SK-N-SH (cell line): Measurements from ENCODE around the gene TTLL7. TPM values are rescaled to one million over a fixed set of nuclear protein-coding genes. Genes with fewer than 3 reads are reported as not detected.

Source experiments
- CTCF ChIA-PET: fragments of 300-600, 350-600 bp; formaldehyde crosslinking; extraction: SDS; loops from one replicate; lab custom pipeline; 2021; lab: Yijun Ruan, JAX
- POLR2A ChIA-PET: fragments of 350-600 bp; sonication (Branson Sonifier 250); formaldehyde crosslinking; extraction: SDS; loops from one replicate; lab custom pipeline; 2020; ENCODE audit warnings: antibody characterized with exemption, inconsistent platforms; lab: Yijun Ruan, JAX
- DNase-seq: peaks from one replicate; pipeline ENCODE4 v3.0.0; 2012
- H2AFZ ChIP-seq: fragments of 200-600 bp; sonication (generic); 2 replicates; pipeline ENCODE4 v1.8.1; 2016; ENCODE audit warnings: antibody characterized with exemption, mild to moderate bottlenecking, low read depth
- H3F3A ChIP-seq: fragments of 200-600 bp; sonication (generic); replicated peaks from 2 replicates; pipeline ENCODE3; 2016; ENCODE audit warnings: antibody characterized with exemption, mild to moderate bottlenecking; ENCODE audit not compliant: insufficient read depth
- H3K27ac ChIP-seq, 2 experiments: fragments of 200-500 bp in 1 of 2; fragments of 200-600 bp in 1 of 2; sonication (Bioruptor generic) in 1 of 2; sonication (generic), shearing (Covaris generic) in 1 of 2; 2 replicates each; pipeline versions ENCODE4 v1.5.1 to v1.6.1; 2014 to 2016; ENCODE audit warnings: low read depth in 2 of 2, inconsistent platforms in 1 of 2, low read length in 1 of 2, mild to moderate bottlenecking in 1 of 2, mixed read lengths in 1 of 2
- H3K27me3 ChIP-seq: fragments of 200-600 bp; sonication (generic), shearing (Covaris generic); 2 replicates; pipeline ENCODE4 v1.6.1; 2016; ENCODE audit warnings: mixed run types; ENCODE audit not compliant: insufficient read depth
- H3K36me3 ChIP-seq, 2 experiments: fragments of 200-500 bp in 1 of 2; fragments of 200-600 bp in 1 of 2; sonication (Bioruptor generic) in 1 of 2; sonication (generic) in 1 of 2; replicated peaks in 1 of 2; 2 replicates each; pipeline versions ENCODE3 to v1.5.1; 2014 to 2016; ENCODE audit warnings: low read length in 1 of 2, mild to moderate bottlenecking in 1 of 2; ENCODE audit not compliant: insufficient read depth in 2 of 2, control insufficient read depth in 1 of 2
- H3K4me1 ChIP-seq, 2 experiments: fragments of 200-500 bp in 1 of 2; fragments of 200-600 bp in 1 of 2; sonication (Bioruptor generic) in 1 of 2; sonication (generic), shearing (Covaris generic) in 1 of 2; 2 replicates each; pipeline versions ENCODE4 v1.5.1 to v1.6.1; 2014 to 2016; ENCODE audit warnings: low read depth in 1 of 2, low read length in 1 of 2, mixed run types in 1 of 2; ENCODE audit not compliant: insufficient read depth in 2 of 2, control insufficient read depth in 1 of 2
- H3K4me2 ChIP-seq: fragments of 200-600 bp; sonication (generic), shearing (Covaris generic); 2 replicates; pipeline ENCODE4 v1.6.1; 2017; ENCODE audit warnings: mixed run types
- H3K4me3 ChIP-seq, 2 experiments: fragments of 200-500 bp in 1 of 2; fragments of 200-600 bp in 1 of 2; sonication (Bioruptor generic) in 1 of 2; sonication (generic), shearing (Covaris generic) in 1 of 2; 2 replicates each; pipeline versions ENCODE4 v1.5.1 to v1.8.1; 2014 to 2016; ENCODE audit warnings: low read depth in 2 of 2, inconsistent platforms in 1 of 2, low read length in 1 of 2, mild to moderate bottlenecking in 1 of 2, mixed read lengths in 1 of 2, moderate library complexity in 1 of 2
- H3K79me2 ChIP-seq: fragments of 200-600 bp; sonication (generic); 2 replicates; pipeline ENCODE4 v1.8.1; 2017; ENCODE audit warnings: mild to moderate bottlenecking; ENCODE audit not compliant: insufficient read depth
- H3K9ac ChIP-seq: fragments of 200-600 bp; sonication (generic); 2 replicates; pipeline ENCODE4 v1.6.1; 2017; ENCODE audit warnings: mixed run types
- H3K9me2 ChIP-seq: fragments of 200-600 bp; sonication (generic); 2 replicates; pipeline ENCODE4 v1.6.1; 2017; ENCODE audit warnings: mixed run types
- H3K9me3 ChIP-seq: fragments of 200-600 bp; sonication (generic); 2 replicates; pipeline ENCODE4 v1.6.1; 2017; ENCODE audit warnings: mixed run types, mild to moderate bottlenecking, moderate library complexity
- H4K20me1 ChIP-seq: fragments of 200-600 bp; sonication (generic); 2 replicates; pipeline ENCODE4 v1.6.1; 2017; ENCODE audit warnings: mild to moderate bottlenecking, mixed run types; ENCODE audit not compliant: insufficient read depth
- CHD2 ChIP-seq: fragments of 150-350 bp; IDR thresholded peaks from 2 replicates; pipeline ENCODE4 v1.6.1; 2018; ENCODE audit warnings: low read length; ENCODE audit not compliant: partially characterized antibody
- EZH2phosphoT487 ChIP-seq: fragments of 200-600 bp; sonication (generic); IDR thresholded peaks from 2 replicates; pipeline ENCODE4 v1.6.1; 2017; ENCODE audit warnings: low read depth, mixed run types, mild to moderate bottlenecking, antibody characterized with exemption, moderate library complexity, borderline replicate concordance
- FOSL2 ChIP-seq: IDR thresholded peaks from 2 replicates; pipeline ENCODE4 v1.4.0; 2012; ENCODE audit warnings: low read depth, mild to moderate bottlenecking, moderate library complexity, borderline replicate concordance
- FOXJ3 ChIP-seq: sonication (generic); formaldehyde crosslinking; IDR thresholded peaks from 2 replicates; pipeline ENCODE4 v1.5.1; 2020; ENCODE audit warnings: mild to moderate bottlenecking, missing genetic modification reagents
- GABPA ChIP-seq: IDR thresholded peaks from 2 replicates; pipeline ENCODE4 v1.4.0; 2012; ENCODE audit warnings: low read depth, mild to moderate bottlenecking
- MEF2A ChIP-seq: IDR thresholded peaks from 2 replicates; pipeline ENCODE4 v1.4.0; 2012; ENCODE audit warnings: low read depth, borderline replicate concordance
- NFIC ChIP-seq: IDR thresholded peaks from 2 replicates; pipeline ENCODE4 v1.4.0; 2012; ENCODE audit warnings: borderline replicate concordance
- POLR2AphosphoS5 ChIP-seq: IDR thresholded peaks from 2 replicates; pipeline ENCODE4 v1.6.1; 2012; ENCODE audit warnings: low read depth, low read length
- RCOR1 ChIP-seq: fragments of 150-350 bp; IDR thresholded peaks from 2 replicates; pipeline ENCODE4 v1.6.1; 2017; ENCODE audit warnings: antibody characterized with exemption, low read length
- RFX5 ChIP-seq: IDR thresholded peaks from 2 replicates; pipeline ENCODE4 v1.6.1; 2012; ENCODE audit warnings: mild to moderate bottlenecking, improper control_type of control experiment, low read length
- SIN3A ChIP-seq: IDR thresholded peaks from 2 replicates; pipeline ENCODE4 v1.6.1; 2012; ENCODE audit warnings: low read depth, mild to moderate bottlenecking, low read length, moderate library complexity, borderline replicate concordance
- TAF1 ChIP-seq: IDR thresholded peaks from 2 replicates; pipeline ENCODE4 v1.6.1; 2012; ENCODE audit warnings: low read depth, mild to moderate bottlenecking, low read length, moderate library complexity, borderline replicate concordance
- TCF12 ChIP-seq: IDR thresholded peaks from 2 replicates; pipeline ENCODE4 v1.4.0; 2012
- TEAD4 ChIP-seq: IDR thresholded peaks from 2 replicates; pipeline ENCODE4 v1.4.0; 2012; ENCODE audit warnings: mild to moderate bottlenecking, borderline replicate concordance; ENCODE audit not compliant: insufficient read depth
- YY1 ChIP-seq: IDR thresholded peaks from 2 replicates; pipeline ENCODE4 v1.4.0; 2012; ENCODE audit warnings: low read depth, mild to moderate bottlenecking
- WGBS: methylation state at CpG from one replicate; pipeline ENCODE4 v1.1.6; 2017; ENCODE audit warnings: low lambda C conversion rate; 5-methylcytosine and 5-hydroxymethylcytosine counted together
- polyA plus RNA-seq, 3 experiments: library from polyadenylated mRNA; depleted of rRNA; stranded (reverse); fragments of >200 nt; gene quantifications; 2 replicates each; pipeline ENCODE4 v1.2.3, GENCODE V29; 2012
- TF ChIP-seq, protein P1 (sequence below): fragments of 200-600 bp; sonication (generic); IDR thresholded peaks from 2 replicates; pipeline ENCODE4 v1.6.1; 2017; ENCODE audit warnings: antibody characterized with exemption, mild to moderate bottlenecking, moderate library complexity
- TF ChIP-seq, protein P2 (sequence below): IDR thresholded peaks from 2 replicates; pipeline ENCODE4 v1.4.0; 2012; ENCODE audit warnings: low read depth
- TF ChIP-seq, protein P3 (sequence below): fragments of 150-350 bp; IDR thresholded peaks from 2 replicates; pipeline ENCODE4 v1.6.1; 2017; ENCODE audit warnings: antibody characterized with exemption, low read length, low read depth, borderline replicate concordance
- TF ChIP-seq, protein P4 (sequence below): IDR thresholded peaks from 2 replicates; pipeline ENCODE4 v1.4.0; 2012; ENCODE audit warnings: low read depth, borderline replicate concordance

Gene TTLL7
- polyA plus RNA-seq, 1 of the 3 experiments (the other 2 are of a cell fraction): 7.3 TPM

DNA sequence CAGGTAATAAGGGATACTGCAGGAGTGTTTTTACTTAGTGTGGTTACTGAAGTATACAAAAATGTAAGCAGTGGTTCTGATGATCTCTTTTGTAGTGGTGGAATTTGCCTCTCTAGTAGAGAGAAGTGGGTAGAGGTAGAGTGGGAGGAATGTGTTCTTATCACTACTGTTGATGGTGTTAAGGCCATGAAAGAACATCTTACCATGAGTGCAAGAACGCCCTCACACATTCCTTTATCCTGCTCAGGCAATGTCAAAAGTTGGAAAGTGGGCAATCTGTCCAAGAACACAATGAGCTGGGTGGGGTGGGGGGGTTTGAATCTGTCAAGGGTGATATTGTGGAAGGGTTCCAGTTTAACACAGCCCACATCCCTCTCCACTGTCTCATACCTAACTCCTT is 78.6 kb downstream of the TTLL7 start:
- H2AFZ ChIP-seq: no peak overlapping the region
- no peak for DNase-seq
- no peaks in the 10 kb centered on the region for H4K20me1 ChIP-seq
- CTCF ChIA-PET: no interaction called here
- H3K9ac ChIP-seq: no peak overlapping the region
- POLR2A ChIA-PET: no interaction called here
- no peaks in the 10 kb centered on the region for H3K4me1 ChIP-seq
- no peaks in the 10 kb centered on the region for H3K9me3 ChIP-seq
- peaks cover 29 to 35% of the 10 kb centered on the region in 2 experiments for H3K36me3 ChIP-seq
- H3K4me2 ChIP-seq: no peak overlapping the region
- no peak overlapping the region for H3K27ac ChIP-seq
- no peaks in the 10 kb centered on the region for H3K9me2 ChIP-seq
- TF ChIP-seq, protein P1, sequence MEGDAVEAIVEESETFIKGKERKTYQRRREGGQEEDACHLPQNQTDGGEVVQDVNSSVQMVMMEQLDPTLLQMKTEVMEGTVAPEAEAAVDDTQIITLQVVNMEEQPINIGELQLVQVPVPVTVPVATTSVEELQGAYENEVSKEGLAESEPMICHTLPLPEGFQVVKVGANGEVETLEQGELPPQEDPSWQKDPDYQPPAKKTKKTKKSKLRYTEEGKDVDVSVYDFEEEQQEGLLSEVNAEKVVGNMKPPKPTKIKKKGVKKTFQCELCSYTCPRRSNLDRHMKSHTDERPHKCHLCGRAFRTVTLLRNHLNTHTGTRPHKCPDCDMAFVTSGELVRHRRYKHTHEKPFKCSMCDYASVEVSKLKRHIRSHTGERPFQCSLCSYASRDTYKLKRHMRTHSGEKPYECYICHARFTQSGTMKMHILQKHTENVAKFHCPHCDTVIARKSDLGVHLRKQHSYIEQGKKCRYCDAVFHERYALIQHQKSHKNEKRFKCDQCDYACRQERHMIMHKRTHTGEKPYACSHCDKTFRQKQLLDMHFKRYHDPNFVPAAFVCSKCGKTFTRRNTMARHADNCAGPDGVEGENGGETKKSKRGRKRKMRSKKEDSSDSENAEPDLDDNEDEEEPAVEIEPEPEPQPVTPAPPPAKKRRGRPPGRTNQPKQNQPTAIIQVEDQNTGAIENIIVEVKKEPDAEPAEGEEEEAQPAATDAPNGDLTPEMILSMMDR: no peak
- TF ChIP-seq SIN3A (no peak), FOXJ3 (CRISPR knock-in tag) (no peak)
- TF ChIP-seq, all 33 proteins: peak for 0
- H3K27me3 ChIP-seq: no peaks in the 10 kb centered on the region
- no peaks in the 10 kb centered on the region for H3K79me2 ChIP-seq
- no peaks in the 10 kb centered on the region for H3F3A ChIP-seq
- no peak overlapping the region for H3K4me3 ChIP-seq
- WGBS: 100% methylated on average over 1 of the region's 1 CpG

DNA sequence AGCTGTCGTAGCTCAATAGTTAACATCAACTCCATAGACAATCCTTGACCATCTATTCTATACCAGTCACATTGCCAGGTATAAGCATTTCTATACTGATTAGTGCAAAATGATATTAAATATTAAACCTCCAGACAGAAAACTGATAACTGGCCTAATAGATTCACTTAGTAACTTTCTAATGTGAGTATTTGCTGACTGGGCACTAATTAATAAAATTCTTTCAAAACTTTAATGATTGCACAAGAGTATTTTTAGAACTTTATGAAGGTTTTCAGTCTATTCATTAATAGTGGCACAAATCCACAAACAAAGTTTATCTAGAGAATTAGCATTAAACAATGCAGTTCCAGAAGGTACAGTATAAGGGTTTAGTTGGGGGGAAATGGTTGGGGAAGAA is 79.1 kb downstream of the TTLL7 start:
- Histone ChIP-seq H3K4me1 (no peaks in the 10 kb centered on the region), H3K27ac (no peak overlapping the region), H3K9ac (no peak overlapping the region), H3K4me2 (no peak overlapping the region), H3K4me3 (no peak overlapping the region), H3K36me3 (peaks cover 29 to 35% of the 10 kb centered on the region in 2 experiments), H3K27me3 (no peaks in the 10 kb centered on the region), H2AFZ (no peak overlapping the region), H3K9me3 (no peaks in the 10 kb centered on the region), H3F3A (no peaks in the 10 kb centered on the region), H3K79me2 (no peaks in the 10 kb centered on the region), H4K20me1 (no peaks in the 10 kb centered on the region), H3K9me2 (no peaks in the 10 kb centered on the region)
- TF ChIP-seq, protein P1: no peak
- TF ChIP-seq TEAD4 (no peak), TCF12 (no peak), RFX5 (no peak), NFIC (no peak), CHD2 (no peak), TAF1 (no peak), MEF2A (no peak), EZH2phosphoT487 (no peak), FOSL2 (no peak), GABPA (no peak), YY1 (no peak), RCOR1 (no peak), POLR2AphosphoS5 (no peak)
- TF ChIP-seq, protein P2, sequence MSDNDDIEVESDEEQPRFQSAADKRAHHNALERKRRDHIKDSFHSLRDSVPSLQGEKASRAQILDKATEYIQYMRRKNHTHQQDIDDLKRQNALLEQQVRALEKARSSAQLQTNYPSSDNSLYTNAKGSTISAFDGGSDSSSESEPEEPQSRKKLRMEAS: no peak
- TF ChIP-seq, protein P3, sequence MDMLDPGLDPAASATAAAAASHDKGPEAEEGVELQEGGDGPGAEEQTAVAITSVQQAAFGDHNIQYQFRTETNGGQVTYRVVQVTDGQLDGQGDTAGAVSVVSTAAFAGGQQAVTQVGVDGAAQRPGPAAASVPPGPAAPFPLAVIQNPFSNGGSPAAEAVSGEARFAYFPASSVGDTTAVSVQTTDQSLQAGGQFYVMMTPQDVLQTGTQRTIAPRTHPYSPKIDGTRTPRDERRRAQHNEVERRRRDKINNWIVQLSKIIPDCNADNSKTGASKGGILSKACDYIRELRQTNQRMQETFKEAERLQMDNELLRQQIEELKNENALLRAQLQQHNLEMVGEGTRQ: no peak
- TF ChIP-seq, protein P4, sequence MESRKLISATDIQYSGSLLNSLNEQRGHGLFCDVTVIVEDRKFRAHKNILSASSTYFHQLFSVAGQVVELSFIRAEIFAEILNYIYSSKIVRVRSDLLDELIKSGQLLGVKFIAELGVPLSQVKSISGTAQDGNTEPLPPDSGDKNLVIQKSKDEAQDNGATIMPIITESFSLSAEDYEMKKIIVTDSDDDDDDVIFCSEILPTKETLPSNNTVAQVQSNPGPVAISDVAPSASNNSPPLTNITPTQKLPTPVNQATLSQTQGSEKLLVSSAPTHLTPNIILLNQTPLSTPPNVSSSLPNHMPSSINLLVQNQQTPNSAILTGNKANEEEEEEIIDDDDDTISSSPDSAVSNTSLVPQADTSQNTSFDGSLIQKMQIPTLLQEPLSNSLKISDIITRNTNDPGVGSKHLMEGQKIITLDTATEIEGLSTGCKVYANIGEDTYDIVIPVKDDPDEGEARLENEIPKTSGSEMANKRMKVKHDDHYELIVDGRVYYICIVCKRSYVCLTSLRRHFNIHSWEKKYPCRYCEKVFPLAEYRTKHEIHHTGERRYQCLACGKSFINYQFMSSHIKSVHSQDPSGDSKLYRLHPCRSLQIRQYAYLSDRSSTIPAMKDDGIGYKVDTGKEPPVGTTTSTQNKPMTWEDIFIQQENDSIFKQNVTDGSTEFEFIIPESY: no peak
- CTCF ChIA-PET: interaction anchor here (0.8 kb wide), 1 partner anchor 860 kb away, joined by 3 read pairs; no protein-coding TSS in a partner anchor
- WGBS: 97% methylated on average over 1 of the region's 1 CpG
- POLR2A ChIA-PET: no interaction called here
- no peak for DNase-seq
